HG03565 (cell line): ENCODE measurements around the gene NFATC2.

Experiments
- ATAC-seq: cut with Tn5 transposase; IDR thresholded peaks from one replicate; pipeline ENCODE4 v1.9.1; 2021; ENCODE audit warnings: mild to moderate bottlenecking, moderate library complexity; ENCODE audit not compliant: unreplicated experiment

The NFATC2 gene

DNA sequence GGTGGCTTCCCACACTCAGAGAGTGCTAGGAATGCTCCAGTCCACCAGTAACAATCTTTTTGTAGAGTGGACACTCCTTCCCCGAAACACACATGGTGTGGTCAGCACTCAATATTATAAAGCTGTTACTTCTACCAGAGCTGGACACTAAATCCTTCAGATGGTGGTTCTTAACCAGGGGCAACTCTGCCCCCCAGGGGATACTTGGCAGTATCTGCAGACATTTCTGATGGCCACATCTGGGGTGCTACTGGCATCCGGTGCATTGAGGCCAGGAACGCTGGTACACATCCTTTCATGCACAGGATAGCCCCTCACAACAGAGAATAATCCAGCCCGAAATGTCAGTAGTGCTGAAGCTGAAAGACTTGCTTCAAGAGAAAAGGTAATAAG lies 124.4 kb downstream of the NFATC2 start:
- ATAC-seq: no peak

DNA sequence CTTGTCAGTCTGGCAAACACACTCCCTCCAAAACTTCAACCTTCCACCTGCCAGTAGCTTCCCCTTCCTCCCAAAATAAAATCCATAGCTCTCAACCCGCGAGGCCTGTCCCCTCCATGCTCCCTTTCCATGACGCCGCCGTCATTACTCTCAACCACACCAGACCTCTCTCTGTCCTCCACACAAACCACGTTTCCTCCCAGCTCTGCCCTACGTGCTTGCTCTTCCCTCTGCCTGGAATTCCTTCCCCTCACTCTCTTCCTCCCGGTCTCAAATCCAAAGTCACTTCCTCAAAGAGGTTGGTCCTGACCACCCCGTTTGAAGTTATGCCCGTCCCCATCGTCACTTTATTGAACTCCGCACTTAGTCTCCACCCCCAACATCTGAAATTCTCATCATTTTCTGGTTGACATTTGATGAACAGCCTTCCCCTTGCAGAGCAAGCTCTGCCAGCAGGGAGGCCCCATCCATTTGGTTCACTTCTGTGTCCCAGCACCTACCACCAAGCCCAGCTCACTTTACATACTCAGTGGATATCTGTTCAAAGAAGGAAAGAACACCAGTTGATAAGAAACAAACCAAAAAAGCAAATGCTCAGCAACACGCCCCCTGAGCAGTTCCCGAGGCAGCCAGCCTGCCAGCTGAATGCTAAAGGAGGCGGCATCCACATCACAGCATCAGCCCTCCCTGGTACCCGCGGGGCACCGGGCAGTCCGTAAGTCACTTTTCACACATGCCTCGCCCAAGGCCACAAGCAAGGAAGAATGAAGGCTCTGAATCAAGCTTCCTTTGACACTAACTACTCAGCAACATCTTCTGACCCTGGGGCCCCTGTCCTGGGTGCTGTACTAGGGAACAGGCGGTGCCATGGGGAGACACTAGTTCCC lies 125.0 kb downstream of the NFATC2 start:
- ATAC-seq: no peak

DNA sequence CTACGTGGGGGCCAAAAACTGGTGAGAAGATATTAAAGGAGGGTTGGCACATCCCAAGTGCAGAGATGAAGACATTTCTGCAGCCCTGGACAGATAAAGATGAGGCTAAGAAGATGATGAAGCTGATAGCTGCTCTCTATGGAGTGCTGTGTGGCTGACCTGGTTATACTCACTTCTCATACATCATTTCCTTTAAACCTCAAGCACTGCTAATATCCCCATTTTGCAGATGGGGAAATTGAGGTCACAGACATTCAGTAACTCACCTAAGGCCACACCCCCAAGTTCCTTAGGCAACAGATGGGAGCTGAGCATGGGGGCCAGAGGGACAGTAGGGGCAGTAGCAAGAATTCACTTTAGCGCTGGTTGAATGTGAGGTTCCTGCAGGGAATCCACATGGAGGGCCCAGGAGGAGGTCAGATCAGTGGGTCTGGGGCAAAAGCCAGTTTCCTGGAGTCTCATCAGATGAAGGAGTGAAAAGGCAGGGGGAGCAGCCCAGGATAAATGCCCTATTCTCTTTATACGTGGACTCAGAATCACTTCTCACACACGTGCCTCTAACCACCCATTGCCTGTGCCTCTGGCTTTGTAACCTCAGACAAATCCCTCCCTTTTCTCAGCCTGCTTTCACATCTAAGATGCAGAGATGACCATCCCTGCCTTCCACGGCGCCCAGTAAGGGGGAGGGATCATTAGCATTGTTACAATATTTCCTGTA lies 125.8 kb downstream of the NFATC2 start:
- no peak for ATAC-seq

DNA sequence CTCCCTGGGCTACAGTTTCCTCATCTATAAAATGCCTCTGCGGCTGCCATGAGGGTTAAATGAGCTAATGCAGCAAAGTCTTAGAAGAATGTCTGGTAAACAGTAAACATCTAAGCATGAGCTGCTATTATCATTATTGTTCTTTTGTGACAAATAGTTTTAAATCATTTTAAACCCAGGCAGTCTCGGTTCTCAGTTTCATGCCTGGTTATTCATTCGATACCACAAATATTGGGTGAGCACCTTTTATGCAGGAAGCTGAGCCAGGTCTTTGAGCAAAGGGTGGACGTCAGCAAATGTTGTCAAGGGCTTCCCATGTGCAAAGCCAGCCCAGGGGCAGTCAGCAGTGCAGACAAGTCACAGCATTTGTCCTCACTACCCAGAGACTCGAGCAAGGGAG lies 128.7 kb downstream of the NFATC2 start:
- no peak for ATAC-seq

DNA sequence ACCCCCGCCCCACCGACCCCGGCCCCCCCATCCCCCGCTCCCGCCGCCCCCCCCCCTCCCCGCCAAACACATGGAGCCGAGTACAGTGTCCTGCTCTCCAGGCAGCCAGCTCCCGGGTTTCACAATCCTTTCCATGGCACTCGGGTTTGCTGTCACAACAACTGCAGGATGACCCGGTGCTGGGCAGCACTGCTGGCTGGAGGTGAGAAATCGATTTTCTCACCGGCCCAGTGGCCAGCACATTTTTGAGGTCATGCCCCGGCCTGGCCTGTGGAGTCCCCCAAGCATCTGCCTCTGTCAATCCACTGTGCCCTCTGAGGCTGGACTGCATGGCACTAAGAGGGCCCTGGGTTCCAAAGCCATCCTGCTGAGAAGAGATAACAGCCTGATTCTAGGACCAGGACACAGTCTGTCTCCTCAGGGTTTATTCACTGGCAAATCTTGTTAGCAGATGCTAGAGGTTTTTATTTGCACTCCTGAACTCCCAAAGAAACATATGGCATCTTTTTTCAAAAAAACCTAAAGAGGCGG lies 129.5 kb downstream of the NFATC2 start:
- no peak for ATAC-seq

DNA sequence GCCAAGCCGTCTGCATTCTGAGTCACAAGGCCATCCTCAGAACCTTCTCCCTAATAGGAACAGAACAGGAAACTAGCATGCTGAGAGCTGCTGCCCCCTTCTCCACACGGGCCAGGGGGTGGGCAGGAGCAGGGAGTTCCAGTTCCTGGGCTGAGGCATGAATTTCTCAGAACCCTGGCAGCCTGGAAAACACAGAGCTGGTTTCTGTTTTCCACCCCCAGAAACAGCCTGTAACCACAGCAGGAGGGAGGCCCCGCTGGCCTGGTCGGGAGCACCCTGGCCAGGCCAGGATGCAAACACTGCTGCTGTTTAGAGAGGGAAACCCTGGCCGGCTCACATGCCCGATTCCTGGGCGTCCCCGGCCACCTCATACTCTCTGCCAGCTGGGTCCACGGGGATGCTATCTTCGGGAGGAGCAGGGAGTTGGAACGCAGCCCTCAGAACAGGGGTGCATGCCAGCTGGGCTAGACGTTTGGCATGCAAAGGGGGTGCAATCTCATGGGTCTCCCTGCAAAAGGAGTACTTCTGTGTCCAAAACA lies 130.1 kb downstream of the NFATC2 start:
- ATAC-seq: no peak

DNA sequence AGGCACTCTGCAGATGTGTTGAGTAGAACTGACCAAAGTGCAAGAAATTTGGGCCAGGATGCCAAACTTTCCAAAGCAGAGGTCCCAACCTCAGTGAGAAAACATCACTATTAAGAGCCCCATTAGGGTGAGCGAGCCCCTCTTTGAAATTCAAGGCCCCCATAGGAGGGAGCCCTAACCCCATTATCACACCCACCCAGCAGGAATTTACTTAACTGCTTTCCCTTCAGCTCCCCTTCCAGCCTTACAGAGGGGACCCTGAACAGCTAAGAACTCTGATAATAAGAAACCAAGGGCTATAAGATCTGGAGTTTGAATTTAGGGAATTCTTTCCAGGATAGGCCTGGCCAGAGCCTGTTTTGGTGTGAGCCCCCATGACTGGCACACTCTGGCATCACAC lies 130.6 kb downstream of the NFATC2 start:
- no peak for ATAC-seq

DNA sequence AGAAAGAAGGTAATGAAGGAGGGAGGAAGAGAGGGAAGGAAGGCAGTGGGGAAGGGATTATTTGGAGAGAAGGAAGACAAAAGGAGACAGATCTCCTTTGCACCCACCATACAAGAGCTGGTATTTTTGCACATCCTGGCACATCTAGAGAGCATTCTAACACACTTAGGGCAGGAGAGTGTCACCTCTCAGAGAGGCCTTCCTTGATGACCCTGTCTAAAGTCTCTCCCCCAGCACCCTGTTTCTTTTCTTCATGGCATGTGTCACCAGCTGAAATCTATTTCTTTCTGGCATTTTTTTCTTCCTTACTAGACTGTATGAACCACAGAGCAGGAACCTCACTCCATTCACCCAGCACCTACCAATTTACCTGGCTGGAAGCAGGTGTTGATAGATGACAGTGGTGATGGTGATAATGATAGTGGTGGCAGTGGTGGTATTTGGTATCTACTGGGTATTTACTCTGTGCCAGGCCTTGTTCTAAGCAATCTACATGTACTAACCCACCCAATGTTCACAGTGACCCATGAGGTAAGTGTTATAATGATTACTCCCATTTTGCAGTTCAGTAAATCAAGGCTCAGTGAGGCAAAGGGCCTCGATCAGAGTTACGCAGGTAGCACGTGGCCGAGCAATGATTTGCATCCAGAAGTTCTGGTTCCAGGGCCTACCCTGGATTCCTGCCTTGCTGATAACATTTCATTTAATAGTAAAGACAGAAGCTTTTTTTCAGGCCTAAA lies 131.8 kb downstream of the NFATC2 start:
- no peak for ATAC-seq

DNA sequence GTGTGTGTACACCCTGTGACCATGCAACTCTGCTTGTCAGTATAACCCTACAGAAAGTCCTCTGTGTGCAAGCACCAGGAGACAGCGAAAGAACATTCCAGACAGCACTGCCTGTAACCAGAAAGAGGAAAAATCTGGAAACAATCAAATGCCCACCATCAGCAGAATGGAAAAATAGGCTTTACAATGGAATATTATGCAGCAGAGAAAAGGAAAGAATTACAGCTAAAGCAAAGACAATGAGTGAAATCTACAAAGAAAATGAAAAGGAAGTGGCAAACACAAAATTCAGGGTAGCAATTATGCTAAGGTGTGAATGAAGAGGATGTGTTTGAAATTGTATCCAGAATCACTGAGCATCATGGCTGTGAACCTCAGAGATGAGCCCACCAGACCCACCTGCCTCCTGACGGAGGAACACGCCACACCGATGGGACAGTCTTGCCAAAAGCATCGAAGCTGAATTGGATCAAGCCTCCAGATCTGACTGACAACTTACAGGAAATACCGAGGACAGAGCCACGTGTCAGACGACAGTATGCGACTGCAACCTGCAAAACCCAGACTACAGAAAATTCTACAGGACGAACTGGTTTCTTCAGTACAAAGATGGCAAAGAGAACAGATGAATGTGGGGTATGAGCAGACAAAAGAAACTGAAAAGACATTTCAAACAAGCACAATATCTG lies 133.2 kb downstream of the NFATC2 start:
- no peak for ATAC-seq

DNA sequence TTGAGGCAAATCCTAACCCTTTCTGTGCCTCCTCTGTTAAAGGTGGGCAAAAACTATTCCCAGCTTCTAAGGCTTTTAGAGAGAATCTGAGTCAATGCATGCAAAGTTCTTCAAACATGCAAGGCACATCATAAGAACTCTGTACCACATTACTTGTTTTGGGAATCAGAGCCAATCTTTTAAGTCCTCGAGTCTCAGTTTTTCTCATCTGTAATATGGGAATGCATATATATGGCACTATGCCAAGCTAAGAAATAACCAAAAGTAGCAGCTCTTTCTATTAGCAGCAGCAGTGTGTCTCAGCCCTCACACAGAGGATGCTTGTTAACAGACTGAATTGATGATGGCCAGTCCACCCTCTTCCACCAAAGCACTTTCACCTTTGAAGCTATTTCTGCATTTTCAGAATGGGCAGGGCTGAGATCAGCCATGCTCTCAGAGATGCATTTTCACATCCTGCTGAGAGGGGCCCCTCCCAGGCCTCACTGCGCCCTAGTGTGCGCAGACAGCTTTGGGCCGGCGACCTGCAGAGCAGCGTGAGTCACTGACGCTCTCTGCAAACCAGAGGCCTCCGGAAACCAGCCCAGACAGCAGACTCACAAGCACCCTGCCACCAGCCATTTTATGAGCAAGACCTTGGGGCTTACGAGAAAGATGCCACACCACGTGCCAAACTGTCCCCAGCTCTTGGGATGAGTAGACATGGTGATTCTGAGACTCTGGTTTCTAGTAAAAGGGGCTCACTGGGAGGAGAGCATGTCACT lies 138.0 kb downstream of the NFATC2 start:
- peak; percentile 79 for ATAC-seq

DNA sequence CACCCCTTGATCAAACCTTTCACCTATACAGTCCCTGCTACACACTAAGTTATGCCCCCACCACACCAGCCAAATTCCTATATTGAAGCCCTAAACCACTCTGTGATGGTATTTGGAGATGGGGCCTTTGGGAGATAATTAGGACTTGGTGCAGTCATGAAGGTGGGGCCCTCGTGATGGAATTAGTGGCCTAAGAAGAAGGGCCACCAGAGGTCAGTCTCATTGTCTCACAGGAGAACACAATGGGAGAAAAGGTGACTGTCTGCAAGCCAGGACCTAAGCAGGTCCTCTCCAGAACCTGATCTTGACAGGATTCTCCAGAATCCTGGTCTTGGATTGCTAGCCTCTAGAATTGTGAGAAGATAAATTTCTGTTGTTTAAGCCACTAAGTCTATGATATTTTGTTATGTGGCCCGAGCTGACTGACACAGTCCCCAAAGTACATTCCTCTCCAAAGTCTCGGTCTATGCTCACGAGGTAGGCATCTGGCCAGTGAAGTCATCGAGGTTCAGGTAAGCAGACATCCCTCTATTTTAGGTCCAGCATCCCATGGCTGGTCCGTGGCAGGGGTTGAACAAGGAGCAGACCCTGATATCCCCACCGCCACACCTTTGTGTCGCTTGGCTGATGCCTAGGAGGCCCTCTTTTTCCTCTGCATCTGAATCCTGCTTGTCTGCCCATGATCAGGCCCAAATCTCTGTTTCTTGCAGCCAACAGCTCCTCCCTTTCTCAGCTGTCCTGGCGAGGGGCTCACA lies 138.9 kb downstream of the NFATC2 start:
- ATAC-seq: no peak

DNA sequence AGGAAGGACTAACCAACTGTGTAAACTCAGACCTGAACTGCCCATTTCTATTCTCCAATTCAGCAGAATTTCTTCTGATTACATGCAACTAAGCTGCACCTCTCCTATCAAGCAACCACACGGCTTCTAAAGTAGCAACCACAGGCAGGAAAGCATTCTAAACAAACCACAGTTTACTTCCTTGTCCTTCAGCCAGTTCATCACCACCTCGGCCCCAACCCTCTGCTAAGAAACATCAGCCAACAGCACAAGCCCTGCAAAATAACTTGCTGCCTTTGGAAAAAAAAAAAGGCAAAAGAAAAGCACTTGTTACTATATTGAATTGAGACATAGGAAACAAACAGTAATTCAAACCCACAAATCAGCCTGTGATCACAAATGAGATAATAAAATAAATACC lies 140.3 kb downstream of the NFATC2 start:
- ATAC-seq: no peak

DNA sequence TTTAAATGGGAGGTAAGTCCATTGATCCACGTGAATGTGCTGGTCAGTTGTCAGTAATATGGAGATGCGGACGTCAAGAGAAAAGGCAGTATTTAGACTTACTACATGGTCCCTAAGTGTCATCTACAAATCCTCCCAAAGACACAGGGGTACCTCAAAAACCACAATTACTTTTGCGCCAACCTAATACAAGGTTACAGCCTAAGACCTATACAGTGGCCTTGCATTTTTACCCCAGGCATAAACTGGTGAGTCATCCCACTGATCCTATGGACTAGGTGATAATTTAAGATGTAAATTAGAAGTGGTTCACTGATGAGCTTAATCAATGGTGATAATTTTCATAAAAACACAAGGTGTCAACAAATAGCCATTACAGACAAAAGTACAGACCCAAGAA lies 141.0 kb downstream of the NFATC2 start:
- no peak for ATAC-seq

DNA sequence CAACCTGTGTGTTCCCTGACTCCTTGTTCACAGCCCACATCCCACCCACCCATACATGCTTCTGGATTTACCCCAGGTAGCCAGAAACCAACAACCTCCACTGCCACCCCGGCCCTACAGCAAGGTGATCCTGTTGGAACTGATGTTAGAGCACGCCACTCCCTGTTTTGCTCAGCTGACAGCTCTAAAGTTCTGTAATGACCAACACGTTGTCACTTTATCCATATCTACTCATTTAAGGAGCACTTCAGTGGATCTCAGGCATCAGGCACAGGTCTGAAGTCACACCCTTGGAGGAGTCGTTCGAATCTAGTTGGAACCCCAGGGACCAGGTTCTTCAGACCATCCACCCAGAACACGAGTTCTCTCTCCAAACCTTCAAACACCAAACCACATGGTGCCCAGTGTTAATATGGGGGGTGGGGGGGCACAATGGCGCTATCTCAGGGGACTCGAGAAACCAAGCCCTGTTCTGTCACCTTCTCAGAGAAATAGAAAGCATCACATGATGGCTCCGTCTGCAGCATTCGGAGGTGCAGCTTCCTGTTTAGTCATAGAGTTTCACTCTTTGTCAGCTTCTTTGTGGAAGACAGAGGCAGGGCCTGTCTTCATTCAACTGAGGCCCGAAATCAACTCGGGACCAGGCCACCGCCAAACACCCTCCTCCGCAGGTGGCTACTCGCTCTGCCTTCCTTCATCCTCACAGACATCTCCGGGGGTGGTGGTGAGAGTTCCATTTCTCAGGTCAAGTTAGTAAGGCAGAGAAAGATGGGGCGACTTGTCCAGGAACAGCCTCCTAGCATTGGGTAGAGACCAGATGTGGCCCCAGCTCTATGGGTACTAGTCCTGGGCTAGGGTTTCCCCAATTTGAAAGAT lies 142.2 kb downstream of the NFATC2 start:
- peak; percentile 67 for ATAC-seq

DNA sequence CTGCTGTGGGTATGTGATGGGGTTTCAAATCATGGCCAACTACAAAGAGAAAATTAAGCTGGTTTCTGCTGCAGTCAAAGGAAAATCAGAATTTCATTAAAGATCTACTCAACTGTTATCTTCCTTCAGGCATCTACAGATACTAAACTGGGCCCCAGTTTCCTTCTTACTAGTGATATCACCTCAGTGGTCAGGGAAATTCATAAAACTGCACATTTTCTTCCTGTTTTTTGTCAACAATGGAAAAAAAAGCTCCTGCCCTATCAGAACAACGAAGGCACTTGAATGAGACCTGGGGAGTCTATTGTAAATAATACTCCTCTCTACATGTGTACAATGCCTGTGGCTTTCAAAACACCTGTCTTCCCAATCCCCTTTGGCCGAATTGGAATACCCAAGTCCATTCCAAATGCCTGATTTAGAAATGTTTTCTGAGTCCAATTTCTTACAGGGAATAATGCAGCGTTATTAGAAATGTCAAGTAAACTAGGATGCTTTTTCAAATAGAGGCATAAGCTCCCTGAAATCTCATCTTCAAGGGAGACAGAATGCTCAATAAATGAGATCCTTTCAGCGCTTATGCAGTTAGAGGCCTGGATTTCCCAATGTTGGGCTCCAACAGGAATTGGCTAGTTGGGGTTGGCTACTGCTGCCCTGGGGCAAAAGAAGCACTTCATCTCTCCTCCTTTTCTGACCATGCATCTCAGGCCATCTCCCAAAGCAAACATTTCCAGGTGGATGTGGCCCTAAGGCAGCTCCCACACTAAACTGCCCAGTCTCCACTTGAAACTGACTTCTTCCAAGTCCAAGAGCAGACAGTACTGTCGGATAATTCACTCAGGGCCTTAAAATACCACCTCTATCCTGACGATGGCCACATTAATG lies 143.3 kb downstream of the NFATC2 start:
- ATAC-seq: no peak

DNA sequence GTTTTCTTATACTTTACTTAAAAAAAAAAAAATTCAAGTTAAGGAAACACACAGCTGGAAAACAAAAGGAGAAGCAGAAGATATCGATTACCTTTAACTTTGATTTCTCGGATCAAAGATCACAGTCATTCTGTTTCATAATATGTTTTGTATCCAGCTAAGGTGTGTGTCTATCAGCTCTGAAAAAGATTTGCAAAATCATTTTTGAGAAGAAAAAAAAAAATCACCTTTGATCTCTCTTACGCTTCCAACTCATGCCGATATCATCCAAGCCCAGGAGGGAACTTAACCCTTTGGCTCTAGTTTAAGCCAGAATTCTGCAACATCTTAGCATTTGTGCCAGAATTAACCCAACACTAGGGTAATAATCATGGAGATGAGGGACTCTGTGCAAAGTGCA lies 144.0 kb downstream of the NFATC2 start:
- ATAC-seq: no peak

DNA sequence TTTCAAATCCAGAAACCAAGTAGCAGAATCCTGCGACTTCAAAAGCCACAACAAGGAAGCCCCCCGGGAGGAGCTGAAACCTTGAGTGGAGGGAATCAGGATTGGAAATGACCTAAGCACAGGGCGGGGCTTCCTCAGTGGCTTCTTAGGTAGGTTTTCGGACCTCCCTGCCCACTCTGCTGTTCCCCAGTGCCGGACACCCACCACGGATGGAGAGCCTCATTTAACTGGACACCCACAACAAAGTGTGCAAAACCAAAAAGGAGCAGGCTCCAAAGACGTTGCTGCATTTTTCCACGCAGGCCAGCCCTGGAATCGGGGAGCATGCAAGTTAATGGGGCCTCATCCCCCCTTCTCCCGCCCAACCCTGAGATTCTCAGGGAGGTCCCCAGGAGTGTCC lies 144.4 kb downstream of the NFATC2 start:
- ATAC-seq: no peak
